ENCODE data around the gene PGR.

DNA sequence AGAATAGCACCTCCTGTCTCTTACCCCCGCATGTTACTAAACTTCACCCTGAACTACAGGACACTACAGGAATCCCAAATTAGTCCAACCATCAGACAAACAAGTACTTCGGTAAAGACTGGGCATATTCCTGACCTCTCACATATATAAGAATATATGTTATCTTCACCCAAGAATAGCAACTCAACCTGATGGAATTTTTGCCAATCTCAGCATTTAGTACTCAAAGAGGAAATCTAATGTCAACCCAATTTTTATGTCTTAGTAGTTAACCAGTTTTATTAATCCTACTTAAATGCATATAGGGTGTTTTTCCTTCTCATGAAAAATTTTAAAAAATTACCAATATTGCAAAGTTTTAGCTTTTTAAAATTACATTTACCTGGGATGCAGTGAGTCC is 26.2 kb downstream of the PGR start:
- no peak for TF ChIP-seq EZH2phosphoT487 (IDR thresholded peaks at IDR 0.05; ENCODE audit: insufficient read depth, low read depth)
- TF ChIP-seq EZH2 (IDR thresholded peaks at IDR 0.05; ENCODE audit: insufficient read depth, poor library complexity, severe bottlenecking), result no peak
